SW480 (cell line): ENCODE measurements around the gene ZNF117.
A peak's percentile ranks its signal among the peaks of the same experiment; 100 is the strongest.
"Not testable (repeated sequence)": the region's sequence is repeated elsewhere in the genome, so short reads cannot be mapped to it uniquely, and the experiment has no call there.

Experiments used
- DNase-seq: peaks from one replicate; pipeline ENCODE4 v3.0.0-alpha.2; 2016; ENCODE audit warnings: low spot score

Gene ZNF117

DNA sequence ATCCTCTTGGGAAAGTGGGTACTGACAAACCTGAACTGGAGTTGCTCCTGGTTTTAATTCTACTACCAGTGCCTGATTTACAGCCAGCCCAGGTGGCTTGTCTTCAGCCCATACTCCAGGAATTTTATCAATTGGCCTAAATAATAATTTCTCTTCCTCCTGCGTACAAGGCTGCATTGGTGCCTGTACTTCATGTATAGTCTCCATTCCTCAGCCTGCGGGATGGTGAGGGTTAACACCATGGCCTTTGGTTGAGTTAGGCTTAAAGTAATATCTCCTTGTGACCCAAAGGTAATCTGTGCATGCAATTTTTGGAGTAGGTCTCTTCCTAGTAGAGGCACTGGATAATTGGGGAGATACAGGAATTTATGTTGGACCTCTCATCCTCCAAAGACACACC lies 5.5 kb upstream of the ZNF117 start:
- no peak for DNase-seq

DNA sequence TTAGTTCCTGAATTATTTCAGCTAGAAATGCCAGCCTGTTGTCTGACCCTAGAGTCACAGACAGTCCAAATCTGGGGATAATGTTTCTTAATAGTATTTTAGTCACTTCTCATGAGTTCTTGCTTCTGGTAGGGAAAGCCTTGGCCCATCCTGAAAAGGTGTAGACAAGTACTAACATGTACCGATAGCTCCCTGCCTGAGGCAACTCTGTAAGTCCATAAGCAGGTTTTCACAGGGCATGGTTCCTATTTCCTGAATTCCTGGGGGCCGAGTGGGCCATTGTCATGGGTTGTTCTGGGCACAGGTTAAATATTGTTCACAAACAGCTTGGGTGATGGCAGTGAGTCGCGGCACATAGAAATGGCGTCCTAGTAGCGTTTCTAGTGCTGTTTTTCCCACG lies 3.1 kb upstream of the ZNF117 start:
- no peak for DNase-seq

DNA sequence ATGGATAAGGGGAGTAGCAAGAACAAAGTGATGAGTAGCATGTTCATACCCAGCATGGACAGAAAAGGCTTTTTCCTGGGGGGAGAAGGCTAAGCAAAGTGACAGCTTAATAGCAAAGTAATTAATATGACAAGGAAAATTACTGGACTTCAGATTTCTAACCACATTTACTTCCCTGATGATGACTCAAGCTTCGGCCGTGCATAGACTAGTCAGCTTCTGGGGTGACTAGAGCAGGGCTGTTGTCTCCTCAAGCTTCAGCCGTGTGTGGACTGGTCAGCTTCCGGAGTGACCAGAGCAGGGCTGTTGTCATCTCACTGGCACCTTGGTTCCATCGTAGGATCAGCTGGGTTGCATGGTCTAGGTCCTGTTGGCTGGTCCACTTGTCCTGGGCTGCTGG lies 2.1 kb upstream of the ZNF117 start:
- DNase-seq: no peak

DNA sequence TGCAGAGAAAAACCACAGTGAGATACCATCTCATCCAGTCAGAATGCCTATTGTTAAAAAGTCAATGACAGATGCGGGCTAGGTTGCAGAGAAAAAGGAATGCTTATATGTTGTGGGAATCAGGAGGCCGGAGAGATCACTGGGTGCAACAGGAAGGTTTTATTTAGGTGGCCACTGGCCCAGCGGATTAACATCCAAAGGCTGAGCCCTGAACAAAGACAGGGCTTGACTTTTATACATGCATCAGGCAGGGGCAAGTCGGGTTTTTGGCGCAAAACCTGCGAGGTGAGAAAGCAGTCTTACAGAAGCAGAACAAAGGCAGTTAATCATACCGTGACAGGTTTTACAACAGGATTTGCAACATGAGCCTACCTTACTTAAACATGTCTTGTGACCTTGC lies 620 bp downstream of the ZNF117 start:
- DNase-seq: no peak

DNA sequence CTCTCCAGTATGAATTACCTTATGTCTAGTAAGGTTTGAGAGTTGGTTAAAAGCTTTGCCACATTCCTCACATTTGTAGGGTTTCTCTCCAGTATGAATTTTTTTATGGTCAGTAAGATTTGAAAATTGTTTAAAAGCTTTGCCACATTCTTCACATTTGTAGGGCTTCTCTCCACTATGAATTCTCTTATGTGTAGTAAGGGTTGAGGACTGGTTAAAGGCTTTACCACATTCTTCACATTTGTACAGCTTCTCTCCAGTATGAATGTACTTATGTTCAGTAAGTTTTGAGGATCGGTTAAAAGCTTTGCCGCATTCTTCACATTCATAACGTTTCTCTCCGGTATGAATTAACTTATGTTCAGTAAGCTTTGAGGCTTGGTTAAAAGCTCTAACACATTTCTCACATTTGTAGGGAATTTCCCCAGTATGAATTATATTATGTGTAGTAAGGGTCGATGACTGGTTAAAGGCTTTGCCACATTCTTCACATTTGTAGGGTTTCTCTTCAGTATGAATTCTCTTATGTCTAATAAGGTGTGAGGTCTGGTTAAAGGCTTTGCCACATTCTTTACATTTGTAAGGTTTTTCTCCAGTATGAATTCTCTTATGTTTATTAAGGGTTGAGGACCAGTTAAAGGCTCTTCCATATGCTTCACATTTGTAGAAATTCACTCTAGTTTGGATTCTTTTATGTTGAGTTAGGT lies 12.2 kb downstream of the ZNF117 start:
- no peak for DNase-seq

DNA sequence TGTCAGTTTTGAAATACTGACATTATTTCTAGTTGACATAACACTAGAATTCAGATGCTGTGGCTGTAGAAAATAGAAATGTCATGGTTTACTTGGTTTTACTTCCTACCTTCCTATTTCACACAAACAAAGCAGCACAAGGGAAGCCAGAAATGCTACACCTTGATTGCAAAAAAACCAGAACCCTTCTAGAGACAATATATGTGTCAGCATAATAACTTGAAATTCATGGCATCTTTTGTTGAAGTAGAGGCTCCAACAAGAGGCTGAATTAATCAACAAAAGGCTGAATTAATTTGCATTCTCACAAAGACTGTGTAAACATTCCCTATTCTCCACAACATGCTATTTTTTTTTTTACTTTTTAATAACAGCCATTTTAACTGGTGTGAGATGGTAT lies 25.2 kb downstream of the ZNF117 start:
- DNase-seq: no peak

DNA sequence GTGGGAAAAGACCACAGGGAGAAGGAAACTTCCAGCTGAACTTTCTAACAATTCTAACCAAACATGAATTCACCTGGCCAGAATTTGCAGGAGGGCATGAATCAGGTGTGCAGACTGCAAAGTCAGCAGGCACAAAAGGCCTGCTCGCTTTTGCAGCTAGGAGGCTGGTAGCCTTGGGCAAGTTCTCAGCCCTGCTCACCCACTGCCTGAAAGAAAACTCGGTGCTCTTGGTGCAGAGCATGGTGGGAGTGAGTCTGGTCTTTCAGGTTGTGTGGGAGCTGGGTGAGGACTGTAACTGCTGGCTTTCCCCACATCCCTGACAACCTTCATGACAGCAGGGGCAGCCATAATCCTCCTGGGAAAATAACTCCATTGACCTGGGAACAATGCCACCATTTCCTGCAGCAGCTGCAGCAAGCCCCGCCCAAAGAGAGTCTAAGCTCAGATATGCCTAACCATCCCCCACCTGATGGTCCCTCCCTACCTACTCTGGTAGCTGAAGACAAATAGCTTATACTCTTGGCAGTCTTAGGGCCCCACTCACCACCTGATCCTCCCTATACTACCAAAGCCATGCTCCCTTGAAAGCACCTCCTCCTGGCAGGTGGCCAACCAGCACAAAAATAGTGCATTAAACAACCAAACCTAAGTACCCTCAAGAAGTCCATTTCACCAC lies 31.6 kb downstream of the ZNF117 start:
- no peak for DNase-seq

DNA sequence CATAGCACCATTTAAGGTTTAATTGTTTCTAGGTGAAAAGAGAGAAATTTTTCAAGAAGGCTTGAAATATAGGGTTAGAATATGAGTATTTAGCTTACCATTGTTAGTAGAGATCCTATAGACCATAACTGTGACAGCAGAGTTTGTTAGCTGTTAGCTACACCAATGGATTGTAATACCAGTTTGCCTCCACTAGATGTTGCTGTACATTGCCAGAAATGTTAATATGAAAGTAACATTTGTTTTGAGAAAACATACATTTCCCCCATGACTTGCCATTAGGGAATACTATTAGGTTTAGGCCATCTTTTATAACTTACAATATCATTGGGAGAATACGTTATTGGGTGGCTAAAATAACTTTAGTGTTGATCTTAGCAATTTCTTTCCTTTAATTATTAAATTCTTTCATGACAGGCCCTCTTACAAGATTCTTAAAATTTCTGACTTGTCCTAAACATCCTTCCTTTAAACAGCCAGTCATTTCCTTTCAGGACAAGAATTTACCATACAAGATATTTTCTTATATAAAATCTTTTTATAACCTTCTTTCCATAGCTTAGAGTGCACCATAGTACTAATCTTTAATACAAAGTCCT lies 39.5 kb downstream of the ZNF117 start:
- peak; percentile 62 for DNase-seq

DNA sequence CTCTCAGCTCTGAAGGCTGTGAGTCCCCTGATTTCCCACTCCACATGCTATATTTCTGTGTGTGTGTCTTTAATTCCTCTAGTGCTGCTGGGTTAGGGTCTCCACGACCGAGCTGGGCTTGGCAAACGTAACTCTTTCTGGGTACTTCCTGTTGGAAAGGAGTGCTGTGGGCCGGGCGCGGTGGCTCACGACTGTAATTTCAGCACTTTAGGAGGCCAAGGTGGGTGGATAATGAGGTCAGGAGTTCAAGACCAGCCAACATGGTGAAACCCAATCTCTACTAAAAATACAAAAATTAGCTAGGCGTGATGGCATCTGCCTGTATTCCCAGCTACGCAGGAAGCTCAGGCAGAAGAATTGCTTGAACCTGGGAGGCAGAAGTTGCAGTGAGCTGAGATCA lies 40.2 kb downstream of the ZNF117 start:
- not testable (repeated sequence) for DNase-seq

DNA sequence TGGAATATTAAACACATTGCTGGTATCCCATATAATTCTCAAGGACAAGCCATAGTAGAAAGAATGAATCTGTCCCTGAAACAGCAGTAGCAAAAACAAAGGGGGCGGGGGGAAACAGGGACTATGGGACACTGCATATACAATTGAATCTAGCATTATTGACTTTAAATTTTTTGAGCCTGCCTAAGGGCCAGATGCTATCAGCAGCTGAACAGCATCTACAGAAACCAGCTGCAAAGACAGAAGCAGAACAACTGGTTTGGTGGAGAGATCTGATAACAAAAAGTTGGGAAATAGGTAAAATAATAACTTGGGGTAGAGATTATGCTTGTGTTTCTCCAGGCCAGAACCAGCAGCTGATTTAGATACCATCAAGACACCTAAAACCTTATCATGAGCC lies 42.1 kb downstream of the ZNF117 start:
- DNase-seq: not testable (repeated sequence)

DNA sequence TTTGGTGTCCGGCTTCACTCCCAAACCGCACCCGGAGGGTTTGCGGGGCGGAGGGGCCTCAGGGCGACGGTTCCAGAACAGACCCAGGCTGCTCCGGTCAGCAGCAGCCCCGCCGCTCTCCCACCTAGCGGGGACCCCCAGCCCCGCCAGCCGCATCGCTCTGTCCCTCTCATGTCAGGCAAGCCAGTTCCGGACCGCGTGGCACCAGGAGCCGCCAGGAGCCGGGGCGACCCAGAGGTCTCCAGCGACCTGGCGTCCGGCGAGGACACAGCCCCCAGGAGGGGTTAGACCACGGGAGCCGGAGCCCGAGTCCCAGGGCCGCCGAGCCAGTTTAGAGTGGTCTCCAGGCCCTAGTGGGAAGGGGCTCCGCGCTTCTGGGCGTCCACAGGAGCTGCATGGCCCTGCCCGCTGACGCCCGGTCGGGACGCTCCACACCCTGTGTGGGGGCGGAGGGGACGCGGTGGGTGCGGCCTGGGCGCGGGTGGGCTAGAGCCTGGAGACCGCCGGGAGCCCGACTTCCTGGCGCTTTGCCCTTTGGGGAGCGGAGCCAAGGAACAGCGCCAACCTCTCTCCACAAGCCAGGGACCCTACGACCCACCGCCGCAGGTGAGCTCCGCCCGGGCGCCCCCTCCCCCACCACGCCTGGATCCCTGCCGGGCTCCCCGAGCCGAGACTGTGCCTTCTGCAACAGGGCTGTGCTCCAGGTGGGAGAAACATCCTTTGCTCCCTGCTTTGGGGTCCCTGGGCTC lies 43.4 kb downstream of the ZNF117 start:
- no peak for DNase-seq

DNA sequence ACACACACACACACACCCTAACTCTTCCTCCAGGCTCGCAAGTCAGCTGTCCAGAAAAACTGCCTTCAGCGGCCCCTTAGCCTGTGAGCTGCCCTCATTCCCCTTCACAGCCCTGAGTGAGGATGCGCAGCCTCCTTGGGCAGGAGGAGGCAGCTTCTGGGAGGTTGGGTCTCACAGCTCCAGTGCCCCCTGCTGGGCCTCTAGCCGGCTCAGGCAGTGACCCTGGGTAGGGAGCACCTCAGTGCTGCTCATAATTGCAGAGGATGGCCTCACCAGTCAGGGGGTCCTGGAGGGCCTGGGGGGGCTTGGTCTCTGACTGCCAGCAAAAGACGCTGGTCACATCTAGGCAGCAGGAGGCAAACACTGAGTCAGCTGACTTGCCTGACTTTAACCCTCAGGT lies 44.1 kb downstream of the ZNF117 start:
- peak; percentile 21 for DNase-seq

DNA sequence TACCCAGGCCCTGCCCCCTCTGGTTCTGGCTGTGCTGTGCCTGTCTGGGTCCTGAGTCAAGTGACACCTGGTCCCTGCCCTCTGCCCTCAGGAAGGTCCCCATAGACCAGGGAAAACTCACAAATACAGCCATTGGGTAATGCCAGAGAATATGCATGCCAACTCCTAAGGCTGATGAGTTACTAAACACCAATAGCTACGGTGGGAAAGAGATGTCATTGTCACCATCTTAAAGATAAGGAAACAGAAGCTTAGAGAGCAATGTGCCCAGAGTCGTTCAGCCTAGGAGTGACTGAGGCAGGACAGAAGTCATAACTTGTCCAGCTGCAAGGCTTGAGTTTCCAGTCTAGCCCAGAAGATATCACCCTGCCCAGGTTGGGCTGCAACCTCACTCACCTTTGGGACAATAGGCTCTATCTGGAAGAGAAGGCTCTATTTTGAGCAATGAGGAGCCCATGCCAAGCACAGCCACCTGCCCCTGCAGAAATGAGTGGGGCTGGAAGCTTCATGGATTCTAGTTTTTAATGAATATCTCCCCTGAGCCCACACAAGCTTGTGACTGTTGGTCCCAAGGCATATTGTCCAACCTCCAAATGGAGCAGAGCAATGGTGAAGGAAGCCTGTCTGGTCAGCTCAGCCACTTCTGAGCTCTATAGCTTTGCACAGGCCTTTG lies 45.2 kb downstream of the ZNF117 start:
- no peak for DNase-seq

DNA sequence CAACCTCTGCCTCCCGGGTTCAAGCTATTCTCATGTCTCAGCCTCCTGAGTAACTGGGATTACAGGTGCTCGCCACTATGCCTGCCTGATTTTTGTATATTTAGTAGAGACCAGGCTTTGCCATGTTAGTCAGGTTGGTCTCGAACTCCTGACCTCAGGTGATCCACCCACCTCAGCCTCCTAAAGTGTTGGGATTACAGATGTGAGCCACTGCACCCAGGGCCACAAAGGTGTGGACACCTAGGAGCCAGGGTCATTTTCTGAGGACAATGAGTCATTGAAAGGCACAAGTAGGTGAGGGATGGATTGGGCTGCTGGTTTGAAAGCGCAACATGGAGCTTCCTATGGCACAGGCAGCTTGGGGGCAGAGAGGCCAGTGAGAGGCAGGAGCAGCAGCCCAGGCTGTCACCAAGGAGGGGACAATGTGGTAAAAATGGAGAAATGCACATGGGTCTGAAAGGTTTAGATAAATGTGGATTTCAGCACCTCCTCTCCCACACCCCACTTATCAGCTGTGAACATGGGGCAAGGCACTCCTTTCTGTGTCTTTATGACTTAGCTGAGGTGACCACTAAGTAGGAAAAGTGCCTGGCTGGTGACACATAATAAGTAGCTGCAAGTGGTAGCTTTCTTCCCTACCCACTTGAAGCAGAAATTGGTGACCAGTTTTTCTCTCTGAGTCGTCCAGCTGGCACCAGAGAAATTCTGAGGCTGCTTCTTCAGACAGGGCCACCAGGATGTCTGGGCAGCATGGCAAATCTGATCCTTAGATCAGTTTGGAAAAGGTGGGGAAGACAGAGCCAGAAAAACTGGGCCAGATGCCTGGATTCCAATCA lies 46.0 kb downstream of the ZNF117 start:
- not testable (repeated sequence) for DNase-seq

DNA sequence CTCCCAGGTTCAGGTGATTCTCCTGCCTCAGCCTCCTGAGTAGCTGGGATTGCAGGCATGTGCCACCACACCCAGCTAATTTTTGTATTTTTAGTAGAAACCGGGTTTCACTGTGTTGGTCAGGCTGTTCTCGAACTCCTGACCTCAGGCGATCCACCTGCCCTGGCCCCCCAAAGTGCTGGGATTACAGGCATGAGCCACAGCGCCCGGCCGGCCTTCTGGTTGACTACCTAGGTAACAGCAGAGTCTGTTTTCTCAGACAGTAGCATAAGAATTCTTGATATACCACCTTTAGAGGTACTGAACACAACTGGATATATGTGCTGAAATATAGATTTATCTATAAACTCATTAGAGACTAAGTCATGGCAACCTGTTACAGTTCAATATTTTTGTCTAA lies 50.8 kb downstream of the ZNF117 start:
- DNase-seq: not testable (repeated sequence)

DNA sequence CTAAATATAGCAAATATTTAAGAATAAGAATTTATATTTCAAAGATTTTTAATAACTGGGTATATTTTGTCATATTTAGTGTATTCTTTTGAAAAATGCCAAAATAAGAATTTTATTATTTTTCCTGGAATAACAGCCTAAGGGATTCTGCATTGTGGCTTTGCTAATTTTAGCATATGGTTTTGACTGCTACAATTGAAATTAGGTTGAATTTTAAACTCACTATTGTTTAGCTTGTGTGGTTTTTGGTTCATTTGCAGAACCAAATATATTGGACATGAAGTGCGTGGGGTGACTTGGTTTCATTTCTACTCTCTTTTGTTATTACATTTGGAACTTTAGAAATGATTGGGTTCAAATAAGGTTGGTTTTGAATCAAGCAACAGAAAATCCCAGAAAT lies 52.3 kb downstream of the ZNF117 start:
- DNase-seq: no peak

DNA sequence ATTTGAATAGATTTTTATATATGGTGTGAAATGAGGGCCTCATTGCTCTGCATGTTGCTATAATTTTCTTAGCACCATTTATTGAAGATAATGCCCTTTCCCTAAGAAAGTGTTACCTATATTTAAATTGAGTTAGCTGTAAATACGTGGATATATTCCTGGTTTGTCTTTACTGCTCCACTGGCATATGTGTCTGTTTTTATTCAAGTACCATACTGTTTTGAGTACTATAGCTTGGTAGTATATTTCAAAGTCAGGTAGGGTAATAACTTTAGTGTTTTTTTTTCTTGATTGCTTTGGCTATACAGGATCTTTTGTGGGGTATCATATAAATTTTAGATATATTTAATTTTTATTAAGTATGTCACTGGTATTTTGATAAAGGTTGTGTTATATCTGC lies 56.4 kb downstream of the ZNF117 start:
- DNase-seq: no peak

DNA sequence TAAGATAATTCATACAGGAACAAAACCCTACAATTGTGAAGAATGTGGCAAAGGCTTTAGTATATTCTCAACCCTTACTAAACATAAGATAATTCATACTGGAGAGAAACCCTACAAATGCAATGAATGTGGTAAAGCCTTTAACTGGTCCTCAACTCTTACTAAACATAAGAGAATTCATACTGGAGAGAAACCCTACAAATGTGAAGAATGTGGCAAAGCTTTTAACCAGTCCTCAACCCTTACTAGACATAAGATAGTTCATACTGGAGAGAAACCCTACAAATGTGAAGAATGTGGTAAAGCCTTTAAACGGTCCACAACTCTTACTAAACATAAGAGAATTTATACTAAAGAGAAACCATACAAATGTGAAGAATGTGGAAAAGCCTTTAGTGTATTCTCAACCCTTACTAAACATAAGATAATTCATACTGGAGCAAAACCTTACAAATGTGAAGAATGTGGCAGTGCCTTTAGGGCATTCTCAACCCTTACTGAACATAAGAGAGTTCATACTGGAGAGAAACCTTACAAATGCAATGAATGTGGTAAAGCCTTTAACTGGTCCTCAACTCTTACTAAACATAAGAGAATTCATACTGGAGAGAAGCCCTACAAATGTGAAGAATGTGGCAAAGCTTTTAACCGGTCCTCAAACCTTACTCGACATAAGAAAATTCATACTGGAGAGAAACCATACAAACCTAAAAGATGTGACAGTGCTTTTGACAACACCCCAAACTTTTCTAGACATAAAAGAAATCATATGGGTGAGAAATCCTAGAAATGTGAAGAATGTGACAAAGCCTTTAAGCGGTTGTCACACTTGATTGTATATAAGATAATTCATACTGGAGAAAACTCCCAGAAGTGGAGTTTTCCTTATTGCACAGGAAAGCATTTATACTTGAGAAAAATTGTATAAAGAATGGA lies 62.3 kb downstream of the ZNF117 start:
- not testable (repeated sequence) for DNase-seq
